Spleen (tissue), 11 donors: ENCODE data around the gene BBS7. TPM values are rescaled to one million over a fixed set of nuclear protein-coding genes. Genes with fewer than 3 reads are reported as not detected.

Experiments
- DNase-seq: peaks from one replicate; pipeline ENCODE4 v3.0.0-alpha.2; 2020
- H3K27ac ChIP-seq, 8 donors: fragments of 200-600 bp; sonication (generic) in 7 of 8; 1 replicate in 4 of 8; 2 replicates in 4 of 8; pipeline versions ENCODE4 v1.5.0 to v1.8.0; 2016 to 2021; ENCODE audit warnings: inconsistent platforms in 4 of 8, mild to moderate bottlenecking in 4 of 8, moderate library complexity in 1 of 8
- H3K27me3 ChIP-seq, 7 donors: fragments of 200-600 bp; sonication (generic) in 6 of 7; replicated peaks in 1 of 7; 1 replicate in 4 of 7; 2 replicates in 3 of 7; pipeline versions ENCODE4 v1.5.0 to v1.8.0; 2016 to 2021; ENCODE audit warnings: inconsistent platforms in 3 of 7, mild to moderate bottlenecking in 1 of 7
- H3K36me3 ChIP-seq, 6 donors: fragments of 200-600 bp; sonication (generic) in 5 of 6; 1 replicate in 4 of 6; 2 replicates in 2 of 6; pipeline versions ENCODE4 v1.5.0 to v1.8.0; 2016 to 2021; ENCODE audit warnings: inconsistent platforms in 2 of 6
- H3K4me1 ChIP-seq, 6 donors: fragments of 200-600 bp; sonication (generic) in 5 of 6; 1 replicate in 3 of 6; 2 replicates in 3 of 6; pipeline versions ENCODE4 v1.5.0 to v1.8.0; 2016 to 2021; ENCODE audit warnings: inconsistent platforms in 3 of 6
- H3K4me3 ChIP-seq, 8 donors: fragments of 200-600 bp; sonication (generic) in 7 of 8; 1 replicate in 4 of 8; 2 replicates in 4 of 8; pipeline versions ENCODE4 v1.5.0 to v1.8.0; 2016 to 2021; ENCODE audit warnings: inconsistent platforms in 4 of 8, mild to moderate bottlenecking in 4 of 8, moderate library complexity in 2 of 8
- H3K9me3 ChIP-seq, 8 donors: fragments of 200-600 bp; sonication (generic) in 7 of 8; 1 replicate in 4 of 8; 2 replicates in 4 of 8; pipeline versions ENCODE4 v1.5.0 to v1.8.0; 2016 to 2021; ENCODE audit warnings: inconsistent platforms in 4 of 8
- CTCF ChIP-seq, 11 experiments: fragments of 200-600 bp in 7 of 11; fragments of 450-650 bp in 4 of 11; sonication (generic) in 4 of 11; IDR thresholded peaks in 8 of 11; conservative IDR thresholded peaks in 3 of 11; 1 replicate in 7 of 11; 2 replicates in 4 of 11; pipeline versions ENCODE4 v1.4.0 to v1.8.0; 2016 to 2021; ENCODE audit warnings: antibody characterized with exemption in 11 of 11, inconsistent platforms in 4 of 11, mild to moderate bottlenecking in 1 of 11
- POLR2A ChIP-seq, 3 donors: fragments of 450-650 bp; IDR thresholded peaks; one replicate each; pipeline ENCODE4 v1.5.1; 2017; ENCODE audit warnings: antibody characterized with exemption in 3 of 3, mild to moderate bottlenecking in 1 of 3
- POLR2AphosphoS5 ChIP-seq, 3 donors: sonication (generic); formaldehyde crosslinking; IDR thresholded peaks; one replicate each; pipeline ENCODE4 v1.5.1; 2017; ENCODE audit warnings: antibody characterized with exemption in 3 of 3
- WGBS, 5 donors: extraction: QIAGEN DNeasy Blood & Tissue Kit in 3 of 5; methylation state at CpG; one replicate each; pipeline versions ENCODE4 v1.1.5 to v1.1.7; 2013 to 2018; 5-methylcytosine and 5-hydroxymethylcytosine counted together
- intact Hi-C: fragments of 100-400 bp; cut with DNase I; formaldehyde crosslinking; loops from one replicate; pipeline ENCODE4 v1.15.0; 2023; ENCODE audit warnings: low total_unique reads
- polyA plus RNA-seq, 3 donors: library from polyadenylated mRNA; stranded (reverse); fragments of 200-250 nt; gene quantifications; one replicate each; pipeline ENCODE4 v1.2.1, GENCODE V29; 2013
- total RNA-seq, 7 donors: library from RNA; depleted of rRNA in 3 of 7; stranded (reverse); fragments of >200 nt in 3 of 7; fragmentation: NEBNext Ultra II Directional in 4 of 7; extraction: Animal tissue kit (Norgen Biotek cat#: 25700) in 4 of 7; gene quantifications; one replicate each; pipeline versions ENCODE4 v1.1.0 to v1.2.1, GENCODE V29; 2016 to 2021
- donor health status: healthy with polysubstance abuse.
- donor health status: DM: no; HTN: no; CAD: no; lungs with moderate emphysema.
- donor health status: DM: no; HTN: no; CAD: no.
- donor health status: Bipolar disorder and iron deficiency.
- donor health status: healthy.
- donor health status: DM: no; HTN: no; CAD: no.
- donor health status: DM: yes; HTN: yes; CAD: no.

The BBS7 gene
- total and polyA plus RNA-seq, 10 donors = 3.1 to 19.7 (median 11.2) TPM

- 39 to 54% (median 42%) methylated on average over 2 of the region's 2 CpGs for WGBS, 5 donors
- Histone ChIP-seq H3K4me3 (no peak overlapping the region), H3K4me1 (peaks cover 7 to 34% (median 23%) of the 10 kb centered on the region in 6 donors), H3K36me3 (peaks cover 0 to 36% (median 2%) of the 10 kb centered on the region in 6 donors), H3K27ac (no peak overlapping the region), H3K27me3 (no peaks in the 10 kb centered on the region), H3K9me3 (no peaks in the 10 kb centered on the region)
- intact Hi-C loops = no loop called here
- no peak for DNase-seq
- no peak for TF ChIP-seq CTCF (IDR thresholded peaks at IDR 0.05 in 8 of 11, conservative IDR thresholded peaks at IDR 0.05 in 3 of 11)
- no peak for TF ChIP-seq POLR2AphosphoS5 (IDR thresholded peaks at IDR 0.05)
- TF ChIP-seq POLR2A (IDR thresholded peaks at IDR 0.05) = no peak
Measured at GRCh38 chr4:121824950-121825349, 45.3 kb downstream of the BBS7 start.

- no peak for DNase-seq
- Histone ChIP-seq H3K27me3 (no peaks in the 10 kb centered on the region), H3K36me3 (peaks cover 0 to 36% (median 2%) of the 10 kb centered on the region in 6 donors), H3K9me3 (no peaks in the 10 kb centered on the region), H3K27ac (peak overlapping the region; percentile 68 to 84 (median 82)), H3K4me3 (peak overlapping the region; percentile 61 to 91 (median 76)), H3K4me1 (peaks cover 7 to 34% (median 23%) of the 10 kb centered on the region in 6 donors)
- 5 to 8% (median 8%) methylated on average over 8 of the region's 8 CpGs for WGBS, 5 donors
- TF ChIP-seq POLR2AphosphoS5 (IDR thresholded peaks at IDR 0.05) = no peak
- no peak for TF ChIP-seq POLR2A (IDR thresholded peaks at IDR 0.05)
- TF ChIP-seq CTCF (IDR thresholded peaks at IDR 0.05 in 8 of 11, conservative IDR thresholded peaks at IDR 0.05 in 3 of 11) = no peak
- intact Hi-C loops = no loop called here
Measured at GRCh38 chr4:121824171-121824527, 46.1 kb downstream of the BBS7 start.

GRCh38 chr4:121823505-121824170, 46.6 kb downstream of the BBS7 start, which contains the start of gene CCNA2:
Gene CCNA2, minus strand, starts transcription at chr4:121823883. Its CDS starts 255 bp downstream, at chr4:121823628.
- 0% methylated on average over 55 to 63 of the region's 63 CpGs for WGBS, 5 donors
- H3K36me3 ChIP-seq = peaks cover 0 to 39% (median 2%) of the 10 kb centered on the region in 6 donors
- intact Hi-C loops = no loop called here
- TF ChIP-seq CTCF (IDR thresholded peaks at IDR 0.05 in 8 of 11, conservative IDR thresholded peaks at IDR 0.05 in 3 of 11) (peak in 1 of 11 experiments; percentile 18), POLR2AphosphoS5 (IDR thresholded peaks at IDR 0.05) (peak; percentile 82 to 86 (median 84)), POLR2A (IDR thresholded peaks at IDR 0.05) (no peak)
- no peaks in the 10 kb centered on the region for H3K9me3 ChIP-seq
- peak within 1 kb of the TSS; percentile 61 to 91 (median 76) for H3K4me3 ChIP-seq
- H3K27ac ChIP-seq = peak within 1 kb of the TSS; percentile 68 to 84 (median 82)
- peak; percentile 97 for DNase-seq
- H3K27me3 ChIP-seq = no peaks in the 10 kb centered on the region
- peaks cover 7 to 34% (median 23%) of the 10 kb centered on the region in 6 donors for H3K4me1 ChIP-seq

GRCh38 chr4:121822796-121823504, 47.3 kb downstream of the BBS7 start:
- H3K9me3 ChIP-seq = no peaks in the 10 kb centered on the region
- TF ChIP-seq CTCF (IDR thresholded peaks at IDR 0.05 in 8 of 11, conservative IDR thresholded peaks at IDR 0.05 in 3 of 11) (no peak), POLR2A (IDR thresholded peaks at IDR 0.05) (no peak), POLR2AphosphoS5 (IDR thresholded peaks at IDR 0.05) (no peak)
- intact Hi-C loops = no loop called here
- peak overlapping the region in 4 of 8 donors; percentile 81 to 84 (median 84) for H3K27ac ChIP-seq
- DNase-seq = no peak
- H3K4me3 ChIP-seq = peak overlapping the region; percentile 61 to 91 (median 76)
- H3K4me1 ChIP-seq = peaks cover 7 to 34% (median 23%) of the 10 kb centered on the region in 6 donors
- 0 to 1% (median 1%) methylated on average over 30 of the region's 30 CpGs for WGBS, 5 donors
- peaks cover 0 to 41% (median 3%) of the 10 kb centered on the region in 6 donors for H3K36me3 ChIP-seq
- no peaks in the 10 kb centered on the region for H3K27me3 ChIP-seq
